ENCODE measurements around the gene THADA. TPM values are rescaled to one million over a fixed set of nuclear protein-coding genes. Genes with fewer than 3 reads are reported as not detected.
A peak's percentile ranks its signal among the peaks of the same experiment; 100 is the strongest.

The THADA gene
- total RNA-seq, 1 donor from 2014 or later = 41.2 TPM

DNA sequence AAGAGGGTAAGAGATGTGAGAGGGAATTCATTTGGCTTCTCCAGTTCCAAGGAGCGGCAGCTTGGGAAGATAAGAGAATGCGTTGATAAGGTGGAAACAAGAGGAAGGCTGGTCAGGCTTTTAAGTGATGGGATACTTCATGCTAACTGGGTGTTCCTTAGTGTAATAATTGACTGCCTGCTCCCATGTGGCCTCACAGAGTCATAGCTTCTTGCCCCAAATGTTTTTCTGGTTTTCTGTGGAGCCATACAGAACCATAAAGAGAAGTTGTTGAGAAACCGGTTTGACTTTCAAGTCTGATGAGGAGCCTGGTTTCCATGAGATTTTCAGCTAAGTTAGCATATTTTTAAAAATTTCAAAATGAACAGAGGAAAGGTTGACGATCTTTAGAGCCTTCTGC, 272.0 kb downstream of the THADA start:
- Histone ChIP-seq H3K27ac (peak overlapping the region; percentile 66), H3K9me3 (no peaks in the 10 kb centered on the region), H3K27me3 (ENCODE audit: low read depth) (no peaks in the 10 kb centered on the region), H3K4me1 (peaks cover 20% of the 10 kb centered on the region), H3K4me3 (no peak overlapping the region), H3K36me3 (peaks cover 9% of the 10 kb centered on the region)
- intact Hi-C loops (cut with DNase I) = no loop called here
- DNase-seq = no peak
- TF ChIP-seq, protein P1, sequence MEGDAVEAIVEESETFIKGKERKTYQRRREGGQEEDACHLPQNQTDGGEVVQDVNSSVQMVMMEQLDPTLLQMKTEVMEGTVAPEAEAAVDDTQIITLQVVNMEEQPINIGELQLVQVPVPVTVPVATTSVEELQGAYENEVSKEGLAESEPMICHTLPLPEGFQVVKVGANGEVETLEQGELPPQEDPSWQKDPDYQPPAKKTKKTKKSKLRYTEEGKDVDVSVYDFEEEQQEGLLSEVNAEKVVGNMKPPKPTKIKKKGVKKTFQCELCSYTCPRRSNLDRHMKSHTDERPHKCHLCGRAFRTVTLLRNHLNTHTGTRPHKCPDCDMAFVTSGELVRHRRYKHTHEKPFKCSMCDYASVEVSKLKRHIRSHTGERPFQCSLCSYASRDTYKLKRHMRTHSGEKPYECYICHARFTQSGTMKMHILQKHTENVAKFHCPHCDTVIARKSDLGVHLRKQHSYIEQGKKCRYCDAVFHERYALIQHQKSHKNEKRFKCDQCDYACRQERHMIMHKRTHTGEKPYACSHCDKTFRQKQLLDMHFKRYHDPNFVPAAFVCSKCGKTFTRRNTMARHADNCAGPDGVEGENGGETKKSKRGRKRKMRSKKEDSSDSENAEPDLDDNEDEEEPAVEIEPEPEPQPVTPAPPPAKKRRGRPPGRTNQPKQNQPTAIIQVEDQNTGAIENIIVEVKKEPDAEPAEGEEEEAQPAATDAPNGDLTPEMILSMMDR (IDR thresholded peaks at IDR 0.05) = no peak
- ATAC-seq = peak in 1 of 2 donors; percentile 35

DNA sequence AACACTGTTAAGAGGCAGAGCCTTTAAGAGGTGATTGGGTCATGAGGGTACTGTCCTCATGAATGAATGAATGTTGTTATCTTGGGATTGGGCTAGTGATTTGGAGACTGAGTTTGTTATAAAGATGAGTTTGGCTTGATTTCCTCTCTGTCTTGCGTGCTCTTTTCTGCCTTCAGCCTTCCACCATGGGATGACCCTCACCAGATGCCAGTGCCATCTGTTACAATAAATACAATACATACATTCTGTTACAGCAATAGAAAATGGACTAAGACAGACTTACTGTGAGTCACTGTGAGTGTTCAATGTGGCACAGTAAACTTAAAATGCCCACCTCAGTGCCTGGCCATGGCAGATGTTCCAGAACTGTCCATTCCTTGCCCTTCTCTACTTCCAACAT, 274.4 kb downstream of the THADA start:
- Histone ChIP-seq H3K9me3 (no peaks in the 10 kb centered on the region), H3K27ac (no peak overlapping the region), H3K36me3 (peaks cover 9% of the 10 kb centered on the region), H3K4me1 (peaks cover 16% of the 10 kb centered on the region), H3K27me3 (ENCODE audit: low read depth) (no peaks in the 10 kb centered on the region), H3K4me3 (no peak overlapping the region)
- ATAC-seq (no peak), DNase-seq (no peak)
- intact Hi-C loops (cut with DNase I) = no loop called here
- TF ChIP-seq, protein P1 (IDR thresholded peaks at IDR 0.05) = no peak

DNA sequence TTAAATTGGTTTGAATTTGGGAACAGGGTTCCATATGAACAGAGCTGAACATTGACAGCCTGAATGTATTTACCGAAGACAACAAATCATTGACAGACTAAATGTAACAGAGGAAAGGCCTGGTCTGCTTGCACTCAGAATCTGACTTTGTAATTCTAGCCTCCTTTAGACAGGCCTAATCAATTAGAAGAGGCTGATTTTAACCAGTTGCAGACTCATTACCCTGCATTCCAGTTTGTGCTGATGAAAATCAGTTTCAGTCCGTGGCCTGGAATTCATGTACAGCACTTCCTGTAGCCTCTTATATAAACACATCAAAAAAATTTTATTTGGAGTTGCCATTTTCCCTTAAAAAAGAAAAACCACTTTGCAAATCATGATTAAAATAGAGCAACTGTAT, 276.3 kb downstream of the THADA start:
- Histone ChIP-seq H3K36me3 (peaks cover 9% of the 10 kb centered on the region), H3K27ac (no peak overlapping the region), H3K4me3 (no peak overlapping the region), H3K9me3 (no peaks in the 10 kb centered on the region), H3K4me1 (peaks cover 12% of the 10 kb centered on the region), H3K27me3 (ENCODE audit: low read depth) (no peaks in the 10 kb centered on the region)
- intact Hi-C loops (cut with DNase I) = no loop called here
- TF ChIP-seq, protein P1 (IDR thresholded peaks at IDR 0.05) = no peak
- no peak for DNase-seq
- no peak for ATAC-seq

DNA sequence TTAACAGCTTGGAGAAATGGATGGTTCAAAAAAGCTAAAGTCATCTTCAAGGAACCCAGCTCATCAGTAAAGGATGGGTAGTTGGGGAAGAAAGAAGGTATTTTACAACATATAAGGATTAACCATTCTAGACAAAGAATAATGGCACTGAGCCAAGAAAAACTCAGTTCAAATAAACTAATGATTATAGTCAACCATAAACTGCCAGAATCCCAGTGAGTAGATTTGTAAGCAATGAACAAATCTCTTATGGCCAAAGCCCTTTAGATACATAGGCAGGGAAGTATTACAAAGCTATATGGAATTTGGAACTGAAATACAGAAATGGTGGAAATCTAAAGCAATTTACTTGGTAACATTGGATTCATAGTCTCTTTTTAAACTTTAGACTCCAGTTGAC, 277.0 kb downstream of the THADA start:
- Histone ChIP-seq H3K36me3 (peaks cover 9% of the 10 kb centered on the region), H3K27ac (no peak overlapping the region), H3K4me3 (no peak overlapping the region), H3K4me1 (peaks cover 14% of the 10 kb centered on the region), H3K9me3 (no peaks in the 10 kb centered on the region), H3K27me3 (ENCODE audit: low read depth) (no peaks in the 10 kb centered on the region)
- no peak for DNase-seq
- intact Hi-C loops (cut with DNase I) = no loop called here
- TF ChIP-seq, protein P1 (IDR thresholded peaks at IDR 0.05) = no peak
- no peak for ATAC-seq

DNA sequence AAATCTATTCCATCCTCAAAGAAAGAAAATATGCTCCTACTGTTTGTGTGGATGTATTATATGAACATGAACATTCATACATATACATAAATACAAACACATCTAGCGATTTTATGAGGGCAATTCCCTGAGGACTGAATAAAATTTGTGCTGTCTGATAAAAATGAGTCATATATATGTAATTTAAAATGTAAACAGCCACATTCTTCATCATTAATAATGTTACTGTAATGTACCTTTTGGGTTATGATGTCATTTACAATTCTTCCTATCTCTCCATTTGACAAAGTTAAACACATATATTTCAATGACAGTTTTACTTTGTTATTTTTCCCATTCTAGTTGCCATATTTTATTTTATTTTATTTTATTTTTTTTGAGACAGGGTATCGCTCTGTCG, 278.2 kb downstream of the THADA start:
- H3K9me3 ChIP-seq = no peaks in the 10 kb centered on the region
- no peak for DNase-seq
- TF ChIP-seq, protein P1 (IDR thresholded peaks at IDR 0.05) = no peak
- peaks cover 9% of the 10 kb centered on the region for H3K36me3 ChIP-seq
- no peaks in the 10 kb centered on the region for H3K27me3 ChIP-seq (ENCODE audit: low read depth)
- intact Hi-C loops (cut with DNase I) = no loop called here
- ATAC-seq = no peak
- no peak overlapping the region for H3K4me3 ChIP-seq
- peaks cover 20% of the 10 kb centered on the region for H3K4me1 ChIP-seq
- no peak overlapping the region for H3K27ac ChIP-seq

DNA sequence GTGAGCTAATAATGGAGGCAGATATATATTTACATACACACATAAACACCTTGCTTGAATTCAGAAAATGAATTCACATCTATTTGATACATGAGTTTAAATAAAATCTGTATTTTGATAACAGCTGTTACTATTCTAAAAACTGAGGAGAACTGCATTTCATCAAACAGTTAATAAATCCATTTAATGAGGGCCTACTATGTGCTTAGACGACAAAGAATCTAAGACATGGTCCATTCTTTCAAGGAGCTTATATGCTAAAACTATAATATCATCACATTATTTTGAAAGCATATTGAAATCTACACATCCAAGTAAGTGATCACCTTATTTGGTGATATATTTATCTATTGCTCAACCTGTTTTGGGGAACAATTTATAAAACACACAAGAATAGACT, 278.6 kb downstream of the THADA start:
- ATAC-seq = no peak
- TF ChIP-seq, protein P1 (IDR thresholded peaks at IDR 0.05) = no peak
- no peak overlapping the region for H3K4me3 ChIP-seq
- peaks cover 25% of the 10 kb centered on the region for H3K4me1 ChIP-seq
- H3K36me3 ChIP-seq = peaks cover 9% of the 10 kb centered on the region
- intact Hi-C loops (cut with DNase I) = no loop called here
- no peaks in the 10 kb centered on the region for H3K9me3 ChIP-seq
- no peak overlapping the region for H3K27ac ChIP-seq
- DNase-seq = no peak
- H3K27me3 ChIP-seq (ENCODE audit: low read depth) = no peaks in the 10 kb centered on the region
